Measurements from ENCODE around the gene MBNL1.

MBNL1 gene

GRCh38 chr3:152455989-152456388 lies 187.3 kb downstream of the MBNL1 start:
- DNase-seq (ENCODE audit: insufficient read length, low spot score) (no peak), FAIRE-seq (no peak)
- TF ChIP-seq CTCF (IDR thresholded peaks at IDR 0.05; ENCODE audit: insufficient read depth, missing control alignments): no peak

GRCh38 chr3:152457500-152458375 lies 189.0 kb downstream of the MBNL1 start:
- no peak for TF ChIP-seq CTCF (IDR thresholded peaks at IDR 0.05; ENCODE audit: insufficient read depth, missing control alignments)
- DNase-seq (ENCODE audit: insufficient read length, low spot score): no peak
- FAIRE-seq: no peak

GRCh38 chr3:152458376-152459117 lies 189.8 kb downstream of the MBNL1 start:
- no peak for TF ChIP-seq CTCF (IDR thresholded peaks at IDR 0.05; ENCODE audit: insufficient read depth, missing control alignments)
- DNase-seq (ENCODE audit: insufficient read length, low spot score) (no peak), FAIRE-seq (no peak)

GRCh38 chr3:152459118-152459515 lies 190.4 kb downstream of the MBNL1 start:
- DNase-seq (ENCODE audit: insufficient read length, low spot score): no peak
- TF ChIP-seq CTCF (IDR thresholded peaks at IDR 0.05; ENCODE audit: insufficient read depth, missing control alignments): no peak
- FAIRE-seq: no peak

GRCh38 chr3:152459572-152459971 lies 190.8 kb downstream of the MBNL1 start:
- FAIRE-seq: no peak
- no peak for TF ChIP-seq CTCF (IDR thresholded peaks at IDR 0.05; ENCODE audit: insufficient read depth, missing control alignments)

GRCh38 chr3:152460936-152461335 lies 192.2 kb downstream of the MBNL1 start:
- DNase-seq (ENCODE audit: insufficient read length, low spot score) (no peak), FAIRE-seq (no peak)
- no peak for TF ChIP-seq CTCF (IDR thresholded peaks at IDR 0.05; ENCODE audit: insufficient read depth, missing control alignments)

More at GRCh38 chr3:152459572-152459971, 190.8 kb downstream of the MBNL1 start:
- DNase-seq (ENCODE audit: insufficient read length, low spot score): no peak
